ENCODE data around the gene C1QA. TPM values are rescaled to one million over a fixed set of nuclear protein-coding genes. Genes with fewer than 3 reads are reported as not detected.
"Not testable (repeated sequence)": the region's sequence is repeated elsewhere in the genome, so short reads cannot be mapped to it uniquely, and the experiment has no call there.

Gene C1QA
- total RNA-seq, 1 donor: not detected

DNA sequence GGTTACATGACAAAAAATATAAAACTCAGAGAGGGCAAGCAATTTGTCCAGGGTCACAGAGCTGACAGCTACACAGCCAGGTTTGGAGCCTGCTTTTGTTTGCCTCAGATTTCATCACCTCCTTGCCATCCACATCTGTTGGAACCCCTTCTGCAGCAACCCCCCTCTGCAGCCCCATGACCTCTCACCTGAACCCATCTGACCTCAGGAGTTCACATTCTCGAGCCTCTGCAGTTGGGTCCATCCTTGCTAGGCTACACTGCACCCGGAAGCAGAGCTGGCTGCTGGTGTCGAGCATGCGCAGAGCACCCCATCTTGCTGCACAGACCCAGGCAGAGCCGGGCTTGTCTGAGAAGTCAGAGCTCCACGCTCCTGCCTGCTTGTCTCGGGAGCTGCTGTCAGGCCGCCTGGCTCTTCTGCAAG, 26.6 kb downstream of the C1QA start:
- DNase-seq (ENCODE audit: low read depth): no peak
- TF ChIP-seq, protein P1, sequence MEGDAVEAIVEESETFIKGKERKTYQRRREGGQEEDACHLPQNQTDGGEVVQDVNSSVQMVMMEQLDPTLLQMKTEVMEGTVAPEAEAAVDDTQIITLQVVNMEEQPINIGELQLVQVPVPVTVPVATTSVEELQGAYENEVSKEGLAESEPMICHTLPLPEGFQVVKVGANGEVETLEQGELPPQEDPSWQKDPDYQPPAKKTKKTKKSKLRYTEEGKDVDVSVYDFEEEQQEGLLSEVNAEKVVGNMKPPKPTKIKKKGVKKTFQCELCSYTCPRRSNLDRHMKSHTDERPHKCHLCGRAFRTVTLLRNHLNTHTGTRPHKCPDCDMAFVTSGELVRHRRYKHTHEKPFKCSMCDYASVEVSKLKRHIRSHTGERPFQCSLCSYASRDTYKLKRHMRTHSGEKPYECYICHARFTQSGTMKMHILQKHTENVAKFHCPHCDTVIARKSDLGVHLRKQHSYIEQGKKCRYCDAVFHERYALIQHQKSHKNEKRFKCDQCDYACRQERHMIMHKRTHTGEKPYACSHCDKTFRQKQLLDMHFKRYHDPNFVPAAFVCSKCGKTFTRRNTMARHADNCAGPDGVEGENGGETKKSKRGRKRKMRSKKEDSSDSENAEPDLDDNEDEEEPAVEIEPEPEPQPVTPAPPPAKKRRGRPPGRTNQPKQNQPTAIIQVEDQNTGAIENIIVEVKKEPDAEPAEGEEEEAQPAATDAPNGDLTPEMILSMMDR (IDR thresholded peaks at IDR 0.05; ENCODE audit: insufficient read depth, low read depth, low read length): no peak
- no peak overlapping the region for H3K4me3 ChIP-seq (ENCODE audit: low read depth, low read length)

DNA sequence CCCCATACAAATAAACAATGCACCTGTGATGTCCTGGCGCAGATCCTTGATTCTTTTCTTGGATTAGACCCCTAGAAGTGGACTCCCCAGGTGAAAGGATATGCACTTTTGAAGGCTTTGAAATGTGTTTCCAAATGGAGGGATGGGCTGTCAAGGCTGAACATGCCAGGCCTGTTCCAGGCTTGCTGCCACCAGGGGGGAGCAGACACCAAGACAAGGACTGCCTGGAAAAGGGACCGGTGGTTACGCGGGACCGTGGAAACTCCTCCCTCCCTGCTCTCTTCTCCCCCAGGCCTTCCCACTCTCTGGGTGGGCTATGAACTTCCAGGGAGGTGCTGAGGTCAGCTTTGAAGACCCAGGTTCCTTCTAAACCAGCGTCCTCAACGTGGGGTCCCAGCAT, 29.3 kb downstream of the C1QA start:
- DNase-seq (ENCODE audit: low read depth): peak; percentile 34

DNA sequence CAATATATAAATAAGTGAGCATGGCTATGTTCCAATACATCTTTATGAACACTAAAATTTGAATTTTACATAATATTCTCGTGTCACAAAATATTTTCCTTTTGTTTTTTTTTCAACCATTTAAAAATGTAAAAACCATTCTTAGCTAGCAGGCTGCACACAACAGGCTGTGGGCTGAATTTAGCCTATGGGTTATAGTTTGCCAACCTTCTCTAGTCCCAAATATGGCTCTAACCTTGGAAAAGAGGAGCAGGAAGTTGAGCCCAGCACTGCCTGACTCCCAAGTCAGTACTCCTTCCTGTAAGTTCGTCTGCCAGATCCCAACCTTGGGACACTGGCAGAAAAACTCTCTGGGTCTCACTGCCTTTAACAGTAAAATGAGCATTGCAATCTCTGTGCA, 30.0 kb downstream of the C1QA start:
- H3K4me3 ChIP-seq (ENCODE audit: low read depth, low read length): no peak overlapping the region
- TF ChIP-seq, protein P1 (IDR thresholded peaks at IDR 0.05; ENCODE audit: insufficient read depth, low read depth, low read length): no peak
- no peak for DNase-seq (ENCODE audit: low read depth)

More for the DNA sequence above, 29.3 kb downstream of the C1QA start:
- H3K4me3 ChIP-seq (ENCODE audit: low read depth, low read length): no peak overlapping the region
- TF ChIP-seq, protein P1 (IDR thresholded peaks at IDR 0.05; ENCODE audit: insufficient read depth, low read depth, low read length): peak; percentile 64

DNA sequence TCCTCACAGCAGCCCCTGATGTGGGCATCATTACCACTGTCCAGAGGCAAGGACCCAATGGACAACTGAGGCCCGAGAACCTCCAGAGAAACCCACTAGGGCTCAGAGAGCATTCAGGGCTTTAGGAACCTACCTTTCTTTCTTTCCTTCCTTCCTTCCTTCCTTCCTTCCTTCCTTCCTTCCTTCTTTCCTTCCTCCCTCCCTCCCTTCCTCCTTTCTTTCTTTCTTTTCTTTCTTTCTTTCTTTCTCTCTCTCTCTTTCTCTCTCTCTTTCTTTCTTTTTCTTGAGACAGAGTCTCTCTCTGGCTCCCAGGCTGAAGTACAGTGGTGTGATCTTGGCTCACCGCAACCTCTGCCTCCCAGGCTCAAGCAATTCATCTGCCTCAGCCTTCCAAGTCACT, 32.4 kb downstream of the C1QA start:
- not testable (repeated sequence) for DNase-seq (ENCODE audit: low read depth); H3K4me3 ChIP-seq (ENCODE audit: low read depth, low read length)

DNA sequence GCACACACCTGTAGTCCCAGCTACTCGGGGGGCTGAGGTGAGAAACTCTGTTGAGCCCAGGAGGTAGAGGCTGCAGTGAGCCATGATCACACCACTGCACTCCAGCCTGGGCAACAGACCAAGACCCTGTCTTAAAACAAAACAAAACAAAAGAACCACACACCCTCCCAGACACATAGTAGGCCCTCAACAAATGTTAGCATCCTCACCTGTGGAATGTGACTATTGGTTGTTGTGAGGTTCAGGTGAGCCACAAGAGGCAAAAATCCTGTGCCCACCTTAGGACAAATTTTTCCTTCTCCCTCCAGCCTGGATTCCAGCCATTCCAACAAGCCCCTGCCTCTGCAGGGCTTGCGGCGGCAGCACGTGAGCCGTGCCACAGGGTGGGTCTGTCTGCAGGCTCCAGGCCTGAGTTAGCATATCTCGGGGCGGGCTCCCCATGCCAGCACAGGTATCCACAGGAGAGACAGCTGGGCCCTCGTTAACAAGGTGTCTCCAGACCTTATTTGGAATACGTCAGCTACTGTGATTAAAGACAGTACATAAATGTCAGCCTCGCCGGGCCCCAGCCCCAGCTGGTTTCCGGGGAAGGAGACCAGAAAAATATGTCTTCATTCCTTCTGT, 34.0 kb downstream of the C1QA start:
- H3K4me3 ChIP-seq (ENCODE audit: low read depth, low read length): no peak overlapping the region
- DNase-seq (ENCODE audit: low read depth): no peak
- TF ChIP-seq, protein P1 (IDR thresholded peaks at IDR 0.05; ENCODE audit: insufficient read depth, low read depth, low read length): no peak

DNA sequence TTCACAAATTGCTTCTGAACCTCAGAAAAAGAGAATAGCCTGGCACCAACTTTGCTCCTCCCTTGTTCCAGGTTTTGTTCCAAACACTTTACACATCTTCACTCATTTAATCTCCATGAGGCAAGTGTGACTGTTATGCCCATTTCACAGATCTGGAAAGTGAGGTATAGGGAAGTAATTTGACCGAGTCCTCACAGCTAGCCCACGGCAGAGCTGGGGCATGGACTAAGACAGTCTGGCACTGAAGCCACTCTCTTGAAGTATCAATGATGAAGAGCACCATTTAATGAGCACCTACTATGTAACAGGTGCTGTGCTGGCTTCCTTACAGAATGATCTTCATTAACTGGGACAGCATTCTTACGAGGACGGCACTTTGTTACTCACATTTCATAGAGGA, 35.6 kb downstream of the C1QA start:
- no peak for DNase-seq (ENCODE audit: low read depth)
- no peak overlapping the region for H3K4me3 ChIP-seq (ENCODE audit: low read depth, low read length)
- TF ChIP-seq, protein P1 (IDR thresholded peaks at IDR 0.05; ENCODE audit: insufficient read depth, low read depth, low read length): no peak

DNA sequence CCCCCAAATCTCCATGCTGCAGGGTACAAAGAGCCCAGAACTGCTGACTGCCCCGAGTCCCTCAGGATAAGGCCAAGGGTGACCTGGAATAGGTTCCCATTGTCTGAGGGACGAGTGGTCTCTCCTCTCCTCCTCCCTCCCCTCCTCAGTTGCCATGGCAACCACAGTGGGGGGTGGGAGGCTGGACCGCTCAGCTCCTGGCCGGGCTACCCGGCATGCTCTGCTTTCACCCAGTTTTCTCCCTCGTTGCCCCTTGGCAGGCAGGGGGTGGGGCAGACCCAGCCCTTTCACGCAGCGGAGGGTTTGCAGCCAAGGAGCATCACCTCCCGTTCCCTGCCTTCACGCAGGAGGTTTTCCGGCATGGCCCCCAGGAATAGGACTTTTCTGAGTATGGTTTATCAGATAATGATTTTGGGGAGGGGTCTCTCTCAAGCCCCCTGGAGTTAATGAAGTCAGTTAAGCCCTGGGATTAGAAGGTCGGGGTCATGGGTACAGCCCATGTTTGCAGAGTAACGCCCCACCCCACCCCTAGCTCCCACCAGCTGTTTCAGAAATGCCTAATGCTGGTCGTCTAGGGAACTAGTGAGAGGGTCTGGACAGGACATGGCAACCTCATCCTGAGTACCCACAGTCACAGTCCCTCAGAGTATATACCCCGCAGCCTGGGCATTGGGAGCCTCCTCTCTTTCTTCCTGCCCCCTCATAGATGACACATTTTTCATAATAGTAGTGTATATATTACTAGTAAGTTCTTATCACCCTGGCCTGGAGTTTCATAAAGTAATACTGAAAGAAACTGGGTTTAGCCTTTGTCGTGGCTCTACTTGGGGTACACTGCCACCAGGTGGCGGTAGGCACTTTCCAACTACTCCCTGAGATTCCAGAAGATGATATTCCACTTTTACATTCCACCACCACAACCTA, 37.3 kb downstream of the C1QA start:
- TF ChIP-seq, protein P1 (IDR thresholded peaks at IDR 0.05; ENCODE audit: insufficient read depth, low read depth, low read length): peak; percentile 90
- peak; percentile 69 for DNase-seq (ENCODE audit: low read depth)
- H3K4me3 ChIP-seq (ENCODE audit: low read depth, low read length): no peak overlapping the region
